Colonic mucosa (tissue), 4 donors: ENCODE results near the gene THBS3. TPM values are rescaled to one million over a fixed set of nuclear protein-coding genes. Genes with fewer than 3 reads are reported as not detected.
"Not testable (repeated sequence)": the region's sequence is repeated elsewhere in the genome, so short reads cannot be mapped to it uniquely, and the experiment has no call there.

ENCODE experiments used
- DNase-seq: peaks from one replicate; pipeline ENCODE4 v3.0.0-alpha.2; 2020
- H3K27ac ChIP-seq: fragments of 200-600 bp; one replicate; pipeline ENCODE4 v1.8.0; 2021
- H3K27me3 ChIP-seq: fragments of 200-600 bp; one replicate; pipeline ENCODE4 v1.8.0; 2021
- H3K36me3 ChIP-seq: fragments of 200-600 bp; one replicate; pipeline ENCODE4 v1.8.0; 2021
- H3K4me1 ChIP-seq: fragments of 200-600 bp; one replicate; pipeline ENCODE4 v1.8.0; 2021; ENCODE audit warnings: mild to moderate bottlenecking
- H3K4me3 ChIP-seq: fragments of 200-600 bp; one replicate; pipeline ENCODE4 v1.8.0; 2021
- H3K9ac ChIP-seq, 2 donors: one replicate each; pipeline ENCODE4 v1.7.0; 2013; ENCODE audit warnings: control low read depth in 2 of 2, low read depth in 2 of 2, low read length in 2 of 2
- H3K9me3 ChIP-seq: fragments of 200-600 bp; one replicate; pipeline ENCODE4 v1.8.0; 2021
- intact Hi-C: fragments of 100-400 bp; cut with DNase I; formaldehyde crosslinking; loops from one replicate; pipeline ENCODE4 v1.14.1; 2022
- total RNA-seq, 2 donors: library from RNA; stranded (reverse); fragmentation: NEBNext Ultra II Directional in 1 of 2; extraction: Animal tissue kit (Norgen Biotek cat#: 25700) in 1 of 2; gene quantifications; one replicate each; pipeline ENCODE4 v1.2.1, GENCODE V29; 2021
- TF ChIP-seq, protein P1 (sequence below): fragments of 200-600 bp; IDR thresholded peaks from one replicate; pipeline ENCODE4 v1.8.0; 2022; ENCODE audit warnings: antibody characterized with exemption, mild to moderate bottlenecking
- donor health status: healthy.
- donor health status: DM: no; HTN: no; CAD: no.
- donor health status: DM: no; HTN: no; CAD: no.

The THBS3 gene
- total RNA-seq, 2 donors from 2014 or later: 12.2 to 16.0 TPM

- Histone ChIP-seq H3K27ac (peak overlapping the region; percentile 93), H3K4me3 (peak overlapping the region; percentile 47), H3K36me3 (no peaks in the 10 kb centered on the region), H3K27me3 (no peaks in the 10 kb centered on the region), H3K9ac (peak overlapping the region; percentile 88), H3K4me1 (peaks cover 15% of the 10 kb centered on the region), H3K9me3 (no peaks in the 10 kb centered on the region)
- intact Hi-C loops: no loop called here
- TF ChIP-seq, protein P1, sequence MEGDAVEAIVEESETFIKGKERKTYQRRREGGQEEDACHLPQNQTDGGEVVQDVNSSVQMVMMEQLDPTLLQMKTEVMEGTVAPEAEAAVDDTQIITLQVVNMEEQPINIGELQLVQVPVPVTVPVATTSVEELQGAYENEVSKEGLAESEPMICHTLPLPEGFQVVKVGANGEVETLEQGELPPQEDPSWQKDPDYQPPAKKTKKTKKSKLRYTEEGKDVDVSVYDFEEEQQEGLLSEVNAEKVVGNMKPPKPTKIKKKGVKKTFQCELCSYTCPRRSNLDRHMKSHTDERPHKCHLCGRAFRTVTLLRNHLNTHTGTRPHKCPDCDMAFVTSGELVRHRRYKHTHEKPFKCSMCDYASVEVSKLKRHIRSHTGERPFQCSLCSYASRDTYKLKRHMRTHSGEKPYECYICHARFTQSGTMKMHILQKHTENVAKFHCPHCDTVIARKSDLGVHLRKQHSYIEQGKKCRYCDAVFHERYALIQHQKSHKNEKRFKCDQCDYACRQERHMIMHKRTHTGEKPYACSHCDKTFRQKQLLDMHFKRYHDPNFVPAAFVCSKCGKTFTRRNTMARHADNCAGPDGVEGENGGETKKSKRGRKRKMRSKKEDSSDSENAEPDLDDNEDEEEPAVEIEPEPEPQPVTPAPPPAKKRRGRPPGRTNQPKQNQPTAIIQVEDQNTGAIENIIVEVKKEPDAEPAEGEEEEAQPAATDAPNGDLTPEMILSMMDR: peak; percentile 98
- peak; percentile 95 for DNase-seq
Measured at GRCh38 chr1:155193275-155193990, 14.3 kb downstream of the THBS3 start.

DNA sequence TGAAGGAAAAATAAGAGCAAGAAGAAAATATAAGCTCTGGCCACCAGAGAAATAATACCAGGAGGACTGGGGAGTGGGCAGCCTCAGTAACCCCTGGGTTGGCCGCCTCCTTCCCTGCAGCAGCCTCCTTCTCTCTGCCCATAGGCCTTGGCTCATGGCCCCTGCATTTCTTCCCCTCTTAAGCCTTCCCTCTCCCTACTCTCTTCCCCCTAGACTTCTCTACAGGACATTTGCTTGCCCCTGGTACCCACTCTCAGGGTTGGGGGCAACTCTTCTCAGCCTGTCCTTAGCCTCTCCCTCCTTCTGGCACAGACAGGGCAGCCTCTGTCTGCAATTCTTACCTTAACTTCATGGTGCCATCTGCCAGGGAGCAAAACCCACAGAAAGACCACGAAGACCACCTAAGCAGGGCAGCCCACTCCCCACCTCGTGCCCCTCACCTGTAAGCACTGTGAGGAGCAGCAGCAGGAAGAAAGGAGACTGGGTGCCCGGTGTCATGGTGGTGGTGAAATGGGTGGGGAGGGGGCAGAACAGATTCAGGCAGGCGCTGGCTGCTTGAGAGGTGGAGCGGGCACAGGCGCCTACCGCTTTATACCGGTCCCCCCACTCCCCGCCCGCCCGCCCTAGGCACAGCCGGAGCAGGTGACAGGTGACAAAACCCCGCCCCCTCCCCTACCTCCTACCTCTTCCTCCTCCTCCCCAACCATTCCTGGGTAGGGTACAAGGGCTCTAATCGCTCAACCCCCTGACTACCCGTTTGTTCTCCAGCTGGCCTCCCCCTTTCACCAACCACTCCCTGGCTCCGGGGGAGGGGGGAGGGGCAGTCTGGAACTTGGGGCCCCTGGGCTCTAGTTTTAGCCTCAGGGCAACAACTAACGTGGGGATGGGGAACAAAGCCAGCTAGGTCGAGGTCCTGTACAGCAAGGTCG lies 15.1 kb downstream of the THBS3 start:
- peak overlapping the region; percentile 88 to 94 for H3K9ac ChIP-seq
- TF ChIP-seq, protein P1: no peak
- peaks cover 15% of the 10 kb centered on the region for H3K4me1 ChIP-seq
- H3K36me3 ChIP-seq: no peaks in the 10 kb centered on the region
- H3K27ac ChIP-seq: peak overlapping the region; percentile 93
- no peaks in the 10 kb centered on the region for H3K9me3 ChIP-seq
- H3K4me3 ChIP-seq: peak overlapping the region; percentile 47
- peak; percentile 88 for DNase-seq
- intact Hi-C loops: no loop called here
- no peaks in the 10 kb centered on the region for H3K27me3 ChIP-seq

DNA sequence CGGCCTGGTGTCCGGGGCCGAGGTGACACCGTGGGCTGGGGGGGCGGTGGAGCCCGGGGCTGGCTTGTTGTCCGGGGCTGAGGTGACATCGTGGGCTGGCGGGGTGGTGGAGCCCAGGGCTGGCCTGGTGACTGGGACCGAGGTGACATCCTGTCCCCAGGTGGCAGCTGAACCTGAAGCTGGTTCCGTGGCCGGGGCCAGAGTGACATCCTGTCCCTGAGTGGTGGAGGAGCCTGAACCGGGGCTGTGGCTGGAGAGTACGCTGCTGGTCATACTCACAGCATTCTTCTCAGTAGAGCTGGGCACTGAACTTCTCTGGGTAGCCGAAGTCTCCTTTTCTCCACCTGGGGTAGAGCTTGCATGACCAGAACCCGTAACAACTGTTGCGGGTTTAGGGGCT lies 15.8 kb downstream of the THBS3 start:
- Histone ChIP-seq H3K27ac (peak overlapping the region; percentile 93), H3K4me3 (peak overlapping the region; percentile 42), H3K9me3 (no peaks in the 10 kb centered on the region), H3K9ac (peak overlapping the region; percentile 80 to 94), H3K27me3 (no peaks in the 10 kb centered on the region), H3K4me1 (peaks cover 16% of the 10 kb centered on the region), H3K36me3 (no peaks in the 10 kb centered on the region)
- DNase-seq: no peak
- TF ChIP-seq, protein P1: no peak
- intact Hi-C loops: no loop called here

DNA sequence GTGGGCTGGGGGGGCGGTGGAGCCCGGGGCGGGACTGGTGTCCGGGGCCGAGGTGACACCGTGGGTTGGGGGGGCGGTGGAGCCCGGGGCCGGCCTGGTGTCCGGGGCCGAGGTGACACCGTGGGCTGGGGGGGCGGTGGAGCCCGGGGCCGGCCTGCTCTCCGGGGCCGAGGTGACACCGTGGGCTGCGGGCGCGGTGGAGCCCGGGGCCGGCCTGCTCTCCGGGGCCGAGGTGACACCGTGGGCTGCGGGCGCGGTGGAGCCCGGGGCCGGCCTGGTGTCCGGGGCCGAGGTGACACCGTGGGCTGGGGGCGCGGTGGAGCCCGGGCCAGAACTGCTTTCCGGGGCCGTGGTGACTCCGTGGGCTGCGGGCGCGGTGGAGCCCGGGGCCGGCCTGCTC lies 17.8 kb downstream of the THBS3 start:
- peaks cover 16% of the 10 kb centered on the region for H3K4me1 ChIP-seq
- H3K9ac ChIP-seq, H3K27ac ChIP-seq, DNase-seq, H3K36me3 ChIP-seq, intact Hi-C loops, H3K27me3 ChIP-seq, H3K9me3 ChIP-seq, H3K4me3 ChIP-seq: not testable (repeated sequence)

DNA sequence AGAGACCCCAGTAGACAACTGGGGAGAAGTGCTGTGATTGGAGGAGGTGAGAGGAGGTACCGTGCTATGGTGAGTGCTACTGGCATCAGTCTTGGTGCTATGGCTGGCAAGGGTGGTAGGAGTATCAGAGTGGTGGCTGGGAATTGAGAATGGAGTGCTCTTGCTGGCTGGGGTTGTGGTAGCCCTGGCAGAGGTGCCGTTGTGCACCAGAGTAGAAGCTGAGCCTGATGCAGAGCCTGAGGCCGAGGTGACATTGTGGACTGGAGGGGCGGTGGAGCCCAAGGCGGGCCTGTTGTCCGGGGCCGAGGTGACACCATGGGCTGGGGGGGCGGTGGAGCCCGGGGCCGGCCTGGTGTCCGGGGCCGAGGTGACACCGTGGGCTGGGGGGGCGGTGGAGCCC lies 19.4 kb downstream of the THBS3 start:
- Histone ChIP-seq H3K36me3 (no peaks in the 10 kb centered on the region), H3K4me3 (no peak overlapping the region), H3K4me1 (peaks cover 8% of the 10 kb centered on the region), H3K27ac (no peak overlapping the region), H3K9me3 (no peaks in the 10 kb centered on the region), H3K27me3 (no peaks in the 10 kb centered on the region), H3K9ac (peak overlapping the region in 1 of 2 donors; percentile 77)
- TF ChIP-seq, protein P1: no peak
- intact Hi-C loops: no loop called here
- no peak for DNase-seq
